ENCODE measurements around the gene SKAP1.

GRCh38 chr17:48194097-48194550 is 235.9 kb downstream of the SKAP1 start:
- TF ChIP-seq EZH2 (IDR thresholded peaks at IDR 0.05; ENCODE audit: borderline replicate concordance, low read length) (no peak), CTCF (conservative IDR thresholded peaks at IDR 0.05 in 1 of 2, IDR thresholded peaks at IDR 0.05 in 1 of 2; ENCODE audit: extremely low read depth in 1 of 2, insufficient read depth in 1 of 2, low read depth in 1 of 2, low read length in 2 of 2) (no peak)

Data from mammary epithelial cell (primary cell).